Endothelial cell of umbilical vein (primary cell): ENCODE data around the gene DNAAF5.
"Not testable (repeated sequence)": the region's sequence is repeated elsewhere in the genome, so short reads cannot be mapped to it uniquely, and the experiment has no call there.

Experiments
- CTCF ChIP-seq, 2 donors: IDR thresholded peaks; 1 replicate in 1 of 2; 2 replicates in 1 of 2; pipeline ENCODE4 v1.5.1; 2011; ENCODE audit warnings: low read length in 2 of 2, mild to moderate bottlenecking in 2 of 2, moderate library complexity in 2 of 2, control low read depth in 1 of 2, inconsistent platforms in 1 of 2, low read depth in 1 of 2; ENCODE audit not compliant: insufficient read depth in 1 of 2; ENCODE audit errors: extremely low read depth in 1 of 2
- MYC ChIP-seq: IDR thresholded peaks from one replicate; pipeline ENCODE4 v1.6.1; 2011; ENCODE audit warnings: mild to moderate bottlenecking, low read depth, low read length
- POLR2A ChIP-seq: IDR thresholded peaks from 2 replicates; pipeline ENCODE4 v1.6.1; 2012; ENCODE audit warnings: low read depth, mild to moderate bottlenecking, control low read depth, low read length

DNA sequence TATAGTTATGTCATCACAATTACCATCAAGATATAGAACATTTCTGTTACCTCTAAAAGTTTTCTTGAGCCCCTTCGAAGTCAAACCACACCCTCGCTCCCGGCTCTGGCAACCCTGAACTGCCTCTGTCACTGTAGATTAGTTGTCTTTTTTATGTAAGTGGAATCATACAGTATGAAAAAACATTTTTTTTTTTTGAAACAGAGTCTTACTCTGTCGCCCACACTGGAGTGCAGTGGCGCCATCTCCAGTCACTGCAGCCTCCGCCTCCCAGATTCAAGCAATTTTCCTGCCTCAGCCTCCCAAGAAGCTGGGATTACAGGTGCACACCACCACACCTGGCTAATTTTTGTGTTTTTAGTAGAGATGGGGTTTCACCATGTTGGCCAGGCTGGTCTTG, 74.9 kb downstream of the DNAAF5 start:
- TF ChIP-seq CTCF (IDR thresholded peaks at IDR 0.05; ENCODE audit: extremely low read depth in 1 of 2, insufficient read depth in 1 of 2, low read depth in 1 of 2, low read length in 2 of 2); POLR2A; MYC: not testable (repeated sequence)
